Esophagus muscularis mucosa (tissue), 4 donors: ENCODE data around the gene STAT4. TPM values are rescaled to one million over a fixed set of nuclear protein-coding genes. Genes with fewer than 3 reads are reported as not detected.
A peak's percentile ranks its signal among the peaks of the same experiment; 100 is the strongest.

Experiments used
- DNase-seq: peaks from one replicate; pipeline ENCODE4 v3.0.0-alpha.2; 2017; ENCODE audit errors: extremely low spot score
- H3K27ac ChIP-seq, 4 donors: fragments of 200-600 bp; sonication (generic); replicated peaks in 1 of 4; 1 replicate in 3 of 4; 2 replicates in 1 of 4; pipeline ENCODE4 v1.5.1; 2016 to 2019; ENCODE audit warnings: mild to moderate bottlenecking in 1 of 4
- H3K27me3 ChIP-seq, 4 donors: fragments of 200-600 bp; sonication (generic); one replicate each; pipeline versions ENCODE4 v1.5.1 to v1.6.0; 2016 to 2019
- H3K36me3 ChIP-seq, 4 donors: fragments of 200-600 bp; sonication (generic); one replicate each; pipeline ENCODE4 v1.5.1; 2016 to 2019
- H3K4me1 ChIP-seq, 4 donors: fragments of 200-600 bp; sonication (generic); one replicate each; pipeline ENCODE4 v1.5.1; 2016 to 2019
- H3K4me3 ChIP-seq, 4 donors: fragments of 200-600 bp; sonication (generic); 1 replicate in 2 of 4; 2 replicates in 2 of 4; pipeline ENCODE4 v1.5.1; 2016 to 2019; ENCODE audit warnings: mild to moderate bottlenecking in 4 of 4, moderate library complexity in 1 of 4
- H3K9me3 ChIP-seq, 4 donors: fragments of 200-600 bp; sonication (generic); 1 replicate in 3 of 4; 2 replicates in 1 of 4; pipeline ENCODE4 v1.5.1; 2016 to 2019
- EP300 ChIP-seq: sonication (generic); formaldehyde crosslinking; IDR thresholded peaks from one replicate; pipeline ENCODE4 v1.6.1; 2017; ENCODE audit warnings: antibody characterized with exemption
- POLR2A ChIP-seq: fragments of 450-650 bp; IDR thresholded peaks from one replicate; pipeline ENCODE4 v1.6.1; 2017; ENCODE audit warnings: antibody characterized with exemption, moderate library complexity, mild to moderate bottlenecking, low read depth
- POLR2AphosphoS5 ChIP-seq, 2 donors: sonication (generic); formaldehyde crosslinking; IDR thresholded peaks; one replicate each; pipeline ENCODE4 v1.6.1; 2017; ENCODE audit warnings: antibody characterized with exemption in 2 of 2
- WGBS: methylation state at CpG from one replicate; pipeline ENCODE4 v1.1.5; 2018; 5-methylcytosine and 5-hydroxymethylcytosine counted together
- intact Hi-C: fragments of 100-400 bp; cut with DNase I; formaldehyde crosslinking; loops from one replicate; pipeline ENCODE4 v1.15.1; 2023
- total RNA-seq, 4 donors: library from RNA; depleted of rRNA; stranded (reverse); fragments of >200 nt; gene quantifications; one replicate each; pipeline versions ENCODE4 v1.1.0 to v1.2.1, GENCODE V29; 2016
- TF ChIP-seq, protein P1 (sequence below), 3 experiments: fragments of 200-600 bp in 2 of 3; fragments of 450-650 bp in 1 of 3; sonication (generic) in 2 of 3; IDR thresholded peaks; one replicate each; pipeline ENCODE4 v1.5.1; 2017 to 2019; ENCODE audit warnings: antibody characterized with exemption in 3 of 3, mild to moderate bottlenecking in 2 of 3, moderate library complexity in 1 of 3

Gene STAT4
- total RNA-seq, 4 donors from 2014 or later, result 0.26 to 5.4 (median 2.4) TPM

DNA sequence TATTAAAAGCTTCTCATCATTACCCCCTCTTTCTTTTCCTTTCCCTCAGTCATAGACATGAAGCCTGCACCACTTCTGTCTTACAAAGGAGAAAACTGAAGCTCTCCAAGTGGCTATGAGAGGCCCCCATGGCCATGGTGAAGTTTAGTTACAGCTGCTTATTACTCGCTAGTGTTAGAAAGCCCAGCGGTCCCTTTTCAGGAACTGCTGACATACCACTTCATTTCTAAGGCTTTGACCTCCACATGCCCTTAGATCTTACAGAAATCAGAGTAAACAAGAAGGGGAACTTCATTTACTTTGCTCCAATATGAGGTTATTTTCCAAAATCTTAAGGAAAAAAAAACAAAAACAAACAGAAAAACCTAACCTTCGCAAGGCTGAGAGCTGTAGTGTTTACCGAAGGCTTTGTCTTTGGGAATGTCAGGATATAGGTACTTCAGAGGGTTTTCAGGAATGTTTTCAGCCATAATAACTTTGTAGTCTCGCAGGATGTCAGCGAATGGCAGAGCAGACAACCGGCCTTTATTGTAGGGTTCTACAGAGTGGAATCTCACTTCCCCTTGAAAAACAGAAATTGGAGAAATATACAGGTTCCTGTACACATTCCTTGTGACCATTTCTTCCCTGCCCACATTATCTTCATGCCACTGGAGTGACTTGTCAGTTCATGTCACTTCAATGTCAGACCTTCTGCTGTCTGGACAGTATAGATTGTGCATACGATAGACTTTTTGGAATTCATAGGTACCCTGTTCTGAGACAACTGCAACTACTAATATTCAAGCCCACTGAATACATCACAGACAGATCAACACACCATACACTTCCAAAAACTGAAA lies 118.0 kb downstream of the STAT4 start:
- intact Hi-C loops, result loop anchor here (5.0 kb wide), 1 partner anchor 251 kb away; no protein-coding TSS in a partner anchor
- Histone ChIP-seq H3K36me3 (no peaks in the 10 kb centered on the region), H3K27me3 (peaks cover 0 to 3% (median 0%) of the 10 kb centered on the region in 4 donors), H3K4me3 (no peak overlapping the region), H3K4me1 (peaks cover 0 to 8% (median 4%) of the 10 kb centered on the region in 4 donors), H3K27ac (no peak overlapping the region), H3K9me3 (no peaks in the 10 kb centered on the region)
- WGBS, result 78% methylated on average over 8 of the region's 8 CpGs
- TF ChIP-seq, protein P1, sequence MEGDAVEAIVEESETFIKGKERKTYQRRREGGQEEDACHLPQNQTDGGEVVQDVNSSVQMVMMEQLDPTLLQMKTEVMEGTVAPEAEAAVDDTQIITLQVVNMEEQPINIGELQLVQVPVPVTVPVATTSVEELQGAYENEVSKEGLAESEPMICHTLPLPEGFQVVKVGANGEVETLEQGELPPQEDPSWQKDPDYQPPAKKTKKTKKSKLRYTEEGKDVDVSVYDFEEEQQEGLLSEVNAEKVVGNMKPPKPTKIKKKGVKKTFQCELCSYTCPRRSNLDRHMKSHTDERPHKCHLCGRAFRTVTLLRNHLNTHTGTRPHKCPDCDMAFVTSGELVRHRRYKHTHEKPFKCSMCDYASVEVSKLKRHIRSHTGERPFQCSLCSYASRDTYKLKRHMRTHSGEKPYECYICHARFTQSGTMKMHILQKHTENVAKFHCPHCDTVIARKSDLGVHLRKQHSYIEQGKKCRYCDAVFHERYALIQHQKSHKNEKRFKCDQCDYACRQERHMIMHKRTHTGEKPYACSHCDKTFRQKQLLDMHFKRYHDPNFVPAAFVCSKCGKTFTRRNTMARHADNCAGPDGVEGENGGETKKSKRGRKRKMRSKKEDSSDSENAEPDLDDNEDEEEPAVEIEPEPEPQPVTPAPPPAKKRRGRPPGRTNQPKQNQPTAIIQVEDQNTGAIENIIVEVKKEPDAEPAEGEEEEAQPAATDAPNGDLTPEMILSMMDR (IDR thresholded peaks at IDR 0.05), result no peak
- TF ChIP-seq EP300 (no peak), POLR2AphosphoS5 (IDR thresholded peaks at IDR 0.05) (no peak), POLR2A (no peak)
- DNase-seq, result no peak

DNA sequence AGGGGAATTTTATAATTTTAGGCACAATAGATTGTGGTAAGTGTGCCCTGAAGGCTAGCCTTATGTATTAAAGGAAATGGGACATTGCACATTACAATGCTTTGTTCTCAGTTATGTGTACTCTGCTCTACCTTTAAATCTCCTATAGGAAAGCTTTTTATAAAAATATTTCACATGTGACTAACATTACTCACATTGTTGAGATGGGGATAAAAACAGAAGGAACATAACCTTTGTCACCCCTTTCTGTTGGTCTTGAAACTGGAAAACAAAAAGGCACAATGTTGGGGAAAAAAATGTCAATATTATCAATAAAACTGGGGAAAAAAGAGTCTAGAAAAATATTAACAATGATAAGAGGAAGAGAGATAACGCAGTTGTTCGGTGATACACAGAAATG lies 119.5 kb downstream of the STAT4 start:
- Histone ChIP-seq H3K4me3 (no peak overlapping the region), H3K9me3 (no peaks in the 10 kb centered on the region), H3K4me1 (peaks cover 0 to 8% (median 4%) of the 10 kb centered on the region in 4 donors), H3K27ac (no peak overlapping the region), H3K36me3 (no peaks in the 10 kb centered on the region), H3K27me3 (peaks cover 0 to 3% (median 0%) of the 10 kb centered on the region in 4 donors)
- no peak for DNase-seq
- WGBS, result 94% methylated on average over 2 of the region's 2 CpGs
- intact Hi-C loops, result loop anchor here (5.0 kb wide), 1 partner anchor 249 kb away; no protein-coding TSS in a partner anchor
- TF ChIP-seq, protein P1 (IDR thresholded peaks at IDR 0.05), result no peak
- TF ChIP-seq POLR2A, result no peak
- TF ChIP-seq EP300, result no peak

DNA sequence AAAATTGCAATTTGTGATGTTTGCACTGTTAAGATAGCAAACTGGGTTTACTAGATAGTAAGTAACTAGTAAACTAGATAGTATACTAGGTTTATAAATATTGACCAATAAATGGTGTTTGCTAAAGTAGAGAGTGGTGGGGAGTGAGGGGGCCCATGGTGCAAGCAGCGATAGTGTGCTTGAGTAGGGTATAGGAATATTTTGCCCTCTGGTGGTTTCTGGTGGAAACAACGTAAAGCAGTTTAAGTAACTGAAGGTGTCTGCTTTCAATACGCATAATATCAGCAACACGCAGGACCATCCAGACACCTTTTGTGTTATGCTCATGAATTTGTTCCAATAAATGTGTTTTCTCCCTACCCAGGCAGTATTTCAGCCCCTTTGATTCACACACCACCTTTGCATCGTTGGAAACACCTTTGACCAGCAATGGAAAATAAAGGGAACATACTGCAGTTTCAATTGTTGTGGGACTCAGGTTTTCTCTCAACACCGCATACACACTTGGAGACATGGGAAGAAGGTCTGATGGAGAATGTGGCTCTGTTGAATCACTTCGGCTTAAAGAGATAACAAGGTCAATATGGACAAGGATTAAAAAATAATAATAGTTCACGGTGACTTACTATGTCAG lies 120.2 kb downstream of the STAT4 start:
- TF ChIP-seq, protein P1 (IDR thresholded peaks at IDR 0.05), result peak; percentile 58 to 72 (median 61)
- no peak for TF ChIP-seq EP300
- intact Hi-C loops, result loop anchor here (5.0 kb wide), 1 partner anchor 248 kb away; no protein-coding TSS in a partner anchor
- DNase-seq, result no peak
- no peaks in the 10 kb centered on the region for H3K36me3 ChIP-seq
- WGBS, result 40% methylated on average over 8 of the region's 8 CpGs
- H3K4me1 ChIP-seq, result peaks cover 0 to 8% (median 4%) of the 10 kb centered on the region in 4 donors
- peaks cover 0 to 3% (median 0%) of the 10 kb centered on the region in 4 donors for H3K27me3 ChIP-seq
- peak overlapping the region in 1 of 4 donors; percentile 8 for H3K4me3 ChIP-seq
- no peak overlapping the region for H3K27ac ChIP-seq
- H3K9me3 ChIP-seq, result no peaks in the 10 kb centered on the region

DNA sequence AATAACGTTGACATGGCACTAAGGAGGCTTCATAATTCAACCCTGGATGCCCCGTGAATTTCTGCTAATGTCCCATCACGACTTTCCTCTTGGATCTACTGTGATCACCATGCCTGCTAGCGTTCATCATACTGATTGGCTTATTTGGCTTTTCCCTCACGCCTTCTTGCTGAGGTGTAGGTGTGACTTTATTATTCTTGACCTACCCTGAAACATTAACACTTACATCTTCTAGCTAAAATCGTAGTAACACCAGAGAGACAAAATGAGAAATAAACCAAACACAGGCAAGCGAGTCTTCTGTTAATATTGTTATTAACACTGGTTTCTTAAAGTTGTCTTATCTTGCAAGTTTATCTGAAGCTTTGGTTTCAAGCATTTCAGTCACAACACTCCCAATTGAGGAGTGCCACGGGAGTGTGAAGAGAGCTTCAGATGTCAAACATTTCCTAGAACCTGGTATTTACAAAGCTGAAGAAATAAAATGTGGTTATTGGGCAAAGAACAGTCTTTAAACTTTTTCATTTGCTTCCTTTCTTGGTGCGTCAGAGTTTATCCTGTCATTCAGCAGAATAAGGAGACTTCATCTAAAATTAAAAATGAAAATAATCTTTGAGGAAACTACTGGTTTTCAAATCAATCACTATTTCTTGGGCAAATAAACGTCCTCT lies 121.4 kb downstream of the STAT4 start:
- H3K9me3 ChIP-seq, result no peaks in the 10 kb centered on the region
- H3K4me1 ChIP-seq, result peaks cover 0 to 8% (median 4%) of the 10 kb centered on the region in 4 donors
- H3K4me3 ChIP-seq, result no peak overlapping the region
- 78% methylated on average over 10 of the region's 10 CpGs for WGBS
- intact Hi-C loops, result no loop called here
- no peak for DNase-seq
- TF ChIP-seq POLR2AphosphoS5 (IDR thresholded peaks at IDR 0.05) (no peak), POLR2A (no peak), EP300 (no peak)
- TF ChIP-seq, protein P1 (IDR thresholded peaks at IDR 0.05), result no peak
- H3K36me3 ChIP-seq, result no peaks in the 10 kb centered on the region
- H3K27me3 ChIP-seq, result peaks cover 0 to 3% (median 0%) of the 10 kb centered on the region in 4 donors
- H3K27ac ChIP-seq, result no peak overlapping the region
